ENCODE data around the gene LBH. TPM values are rescaled to one million over a fixed set of nuclear protein-coding genes. Genes with fewer than 3 reads are reported as not detected.
A peak's percentile ranks its signal among the peaks of the same experiment; 100 is the strongest.

LBH gene
- total and polyA plus RNA-seq, 7 donors = 6.5 to 15.5 (median 11.1) TPM

DNA sequence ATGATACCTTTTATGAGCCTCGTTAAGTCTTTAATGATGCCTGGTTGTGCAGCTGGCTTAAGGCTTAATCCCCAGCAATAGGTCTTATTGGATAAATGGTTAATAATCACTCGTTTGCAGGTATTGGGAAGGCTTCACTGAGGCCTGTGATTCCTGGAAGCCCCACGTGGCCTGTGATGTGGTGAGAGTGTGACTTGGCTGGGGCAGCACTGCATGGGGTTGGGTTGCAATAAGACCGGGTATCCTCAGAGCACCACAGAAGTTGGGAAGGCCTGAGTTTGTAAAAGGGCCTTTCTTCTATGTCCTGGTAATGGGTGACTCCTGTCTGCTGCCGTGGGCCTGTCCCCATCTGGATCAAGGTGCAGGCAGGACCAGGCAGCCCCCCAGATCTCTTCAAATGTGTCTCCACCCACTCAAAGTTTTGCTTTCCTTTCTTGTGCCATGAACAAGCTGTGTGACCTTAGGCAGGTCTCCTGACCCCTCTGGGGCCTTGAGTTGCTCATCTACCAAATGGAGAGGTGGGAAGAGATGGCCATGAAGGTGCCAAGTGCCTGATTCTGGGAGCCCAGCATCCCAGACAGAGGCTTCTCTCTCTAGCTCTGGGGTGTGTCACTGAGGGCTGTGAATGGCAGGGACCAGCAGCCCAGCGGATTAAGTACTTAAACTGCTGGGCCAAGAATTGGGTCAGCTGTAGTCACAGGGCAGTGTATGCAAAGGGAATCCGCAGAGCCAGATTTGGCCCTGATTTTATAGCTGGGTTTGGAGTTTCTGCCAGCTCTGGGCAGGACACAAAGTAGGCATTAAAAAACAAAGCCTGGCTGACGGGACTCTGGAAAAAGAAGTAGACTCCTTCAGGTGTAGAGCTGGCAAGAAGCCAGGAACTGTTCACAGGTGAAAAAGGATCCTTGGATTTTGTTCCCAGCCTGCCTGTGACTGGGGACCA lies 24.4 kb downstream of the LBH start:
- no peaks in the 10 kb centered on the region for H3K27me3 ChIP-seq (ENCODE audit: insufficient read depth in 3 of 3, low read length in 2 of 3)
- 42 to 51% (median 46%) methylated on average over 8 of the region's 8 CpGs for WGBS, 3 donors
- H3K4me3 ChIP-seq = no peak overlapping the region
- peaks cover 10% of the 10 kb centered on the region for H3K4me1 ChIP-seq
- TF ChIP-seq, protein P1, sequence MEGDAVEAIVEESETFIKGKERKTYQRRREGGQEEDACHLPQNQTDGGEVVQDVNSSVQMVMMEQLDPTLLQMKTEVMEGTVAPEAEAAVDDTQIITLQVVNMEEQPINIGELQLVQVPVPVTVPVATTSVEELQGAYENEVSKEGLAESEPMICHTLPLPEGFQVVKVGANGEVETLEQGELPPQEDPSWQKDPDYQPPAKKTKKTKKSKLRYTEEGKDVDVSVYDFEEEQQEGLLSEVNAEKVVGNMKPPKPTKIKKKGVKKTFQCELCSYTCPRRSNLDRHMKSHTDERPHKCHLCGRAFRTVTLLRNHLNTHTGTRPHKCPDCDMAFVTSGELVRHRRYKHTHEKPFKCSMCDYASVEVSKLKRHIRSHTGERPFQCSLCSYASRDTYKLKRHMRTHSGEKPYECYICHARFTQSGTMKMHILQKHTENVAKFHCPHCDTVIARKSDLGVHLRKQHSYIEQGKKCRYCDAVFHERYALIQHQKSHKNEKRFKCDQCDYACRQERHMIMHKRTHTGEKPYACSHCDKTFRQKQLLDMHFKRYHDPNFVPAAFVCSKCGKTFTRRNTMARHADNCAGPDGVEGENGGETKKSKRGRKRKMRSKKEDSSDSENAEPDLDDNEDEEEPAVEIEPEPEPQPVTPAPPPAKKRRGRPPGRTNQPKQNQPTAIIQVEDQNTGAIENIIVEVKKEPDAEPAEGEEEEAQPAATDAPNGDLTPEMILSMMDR (IDR thresholded peaks at IDR 0.05) = no peak
- H3K27ac ChIP-seq = no peak overlapping the region
- no peaks in the 10 kb centered on the region for H3K36me3 ChIP-seq (ENCODE audit: insufficient read depth in 1 of 2, low read depth in 1 of 2)
- ATAC-seq (peak; percentile 56 to 91 (median 80)), DNase-seq (no peak)
- intact Hi-C loops (cut with DNase I) = no loop called here
- no peaks in the 10 kb centered on the region for H3K9me3 ChIP-seq

GRCh38 chr2:30257266-30258214 lies 26.2 kb downstream of the LBH start:
- ATAC-seq (no peak), DNase-seq (no peak)
- intact Hi-C loops (cut with DNase I) = no loop called here
- Histone ChIP-seq H3K9me3 (no peaks in the 10 kb centered on the region), H3K36me3 (ENCODE audit: insufficient read depth in 1 of 2, low read depth in 1 of 2) (no peaks in the 10 kb centered on the region), H3K27ac (no peak overlapping the region), H3K4me3 (no peak overlapping the region), H3K27me3 (ENCODE audit: insufficient read depth in 3 of 3, low read length in 2 of 3) (no peaks in the 10 kb centered on the region), H3K4me1 (peaks cover 10% of the 10 kb centered on the region)
- TF ChIP-seq, protein P1 (IDR thresholded peaks at IDR 0.05) = no peak
- WGBS, 3 donors = 82 to 86% (median 82%) methylated on average over 17 of the region's 17 CpGs

- WGBS, 3 donors = 86 to 93% (median 89%) methylated on average over 16 of the region's 16 CpGs
- DNase-seq = no peak
- H3K4me3 ChIP-seq = no peak overlapping the region
- no peak overlapping the region for H3K27ac ChIP-seq
- H3K4me1 ChIP-seq = no peaks in the 10 kb centered on the region
- no peaks in the 10 kb centered on the region for H3K36me3 ChIP-seq (ENCODE audit: insufficient read depth in 1 of 2, low read depth in 1 of 2)
- no peaks in the 10 kb centered on the region for H3K27me3 ChIP-seq (ENCODE audit: insufficient read depth in 3 of 3, low read length in 2 of 3)
- no peak for ATAC-seq
- TF ChIP-seq, protein P1 (IDR thresholded peaks at IDR 0.05) = no peak
- H3K9me3 ChIP-seq = no peaks in the 10 kb centered on the region
- intact Hi-C loops (cut with DNase I) = no loop called here
These were observed 27.7 kb downstream of the LBH start for GRCh38 chr2:30259071-30259470.

DNA sequence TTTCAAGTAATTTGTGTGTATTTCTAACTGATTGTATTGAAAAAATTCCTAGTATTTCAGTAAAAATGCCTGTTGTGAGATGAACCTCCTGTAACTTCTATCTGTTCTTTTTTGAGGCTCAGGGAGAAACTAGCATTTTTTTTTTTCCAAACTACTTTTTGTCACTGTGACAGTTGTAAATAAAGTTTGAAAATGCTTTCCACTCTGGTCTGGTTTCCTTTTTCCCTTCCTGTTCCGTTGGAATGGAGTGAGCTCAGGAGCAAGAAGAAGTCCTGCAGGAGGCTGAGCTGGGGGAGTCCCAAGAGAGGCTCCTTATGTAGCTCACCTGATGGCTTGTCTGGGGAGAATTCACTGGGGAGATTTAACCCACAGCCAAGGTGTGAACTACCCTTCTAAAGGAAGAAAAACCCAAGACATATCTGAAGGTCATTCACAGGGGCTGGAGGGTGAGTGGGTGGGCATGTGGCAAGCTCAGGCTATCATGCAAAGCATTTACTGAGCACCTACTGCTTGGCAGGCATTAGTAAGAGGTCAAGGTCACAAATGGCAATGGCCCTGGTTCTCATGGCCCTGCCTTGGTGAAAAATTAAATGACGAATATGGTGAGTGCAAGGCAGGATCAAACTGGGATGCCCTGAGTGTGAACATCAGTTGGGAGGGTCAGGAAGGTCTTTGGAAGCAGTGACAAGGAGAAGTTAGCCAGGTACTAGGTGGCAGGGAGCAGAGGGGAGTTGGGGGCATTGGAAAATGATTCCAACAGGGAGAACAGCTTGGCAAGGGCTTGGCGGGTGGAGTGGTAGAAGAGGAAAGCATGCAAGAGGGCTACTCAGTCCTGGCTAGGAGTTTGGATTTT lies 28.7 kb downstream of the LBH start:
- H3K9me3 ChIP-seq = no peaks in the 10 kb centered on the region
- WGBS, 3 donors = 77 to 81% (median 80%) methylated on average over 3 of the region's 3 CpGs
- intact Hi-C loops (cut with DNase I) = no loop called here
- no peak for DNase-seq
- no peak overlapping the region for H3K27ac ChIP-seq
- TF ChIP-seq, protein P1 (IDR thresholded peaks at IDR 0.05) = no peak
- no peaks in the 10 kb centered on the region for H3K36me3 ChIP-seq (ENCODE audit: insufficient read depth in 1 of 2, low read depth in 1 of 2)
- no peaks in the 10 kb centered on the region for H3K27me3 ChIP-seq (ENCODE audit: insufficient read depth in 3 of 3, low read length in 2 of 3)
- ATAC-seq = no peak
- H3K4me1 ChIP-seq = no peaks in the 10 kb centered on the region
- H3K4me3 ChIP-seq = no peak overlapping the region
